ENCODE results near the gene FAM13C.
A peak's percentile ranks its signal among the peaks of the same experiment; 100 is the strongest.

FAM13C gene

GRCh38 chr10:59342723-59343122, 19.6 kb downstream of the FAM13C start:
- peak overlapping the region; percentile 52 for H3K27ac ChIP-seq

GRCh38 chr10:59342000-59342399, 20.3 kb downstream of the FAM13C start:
- H3K27ac ChIP-seq: peak overlapping the region; percentile 52
- no peak for TF ChIP-seq CTCF (conservative IDR thresholded peaks at IDR 0.05)

More at GRCh38 chr10:59342723-59343122, 19.6 kb downstream of the FAM13C start:
- no peak for TF ChIP-seq CTCF (conservative IDR thresholded peaks at IDR 0.05)

GRCh38 chr10:59340285-59340684, 22.1 kb downstream of the FAM13C start:
- TF ChIP-seq CTCF (conservative IDR thresholded peaks at IDR 0.05): no peak
- H3K27ac ChIP-seq: no peak overlapping the region

- H3K27ac ChIP-seq: no peak overlapping the region
- TF ChIP-seq CTCF (conservative IDR thresholded peaks at IDR 0.05): no peak
Measured at GRCh38 chr10:59339351-59339750, 23.0 kb downstream of the FAM13C start.

GRCh38 chr10:59337201-59337652, 25.1 kb downstream of the FAM13C start:
- peak overlapping the region; percentile 60 for H3K27ac ChIP-seq
- no peak for TF ChIP-seq CTCF (conservative IDR thresholded peaks at IDR 0.05)

- peak overlapping the region; percentile 60 for H3K27ac ChIP-seq
- no peak for TF ChIP-seq CTCF (conservative IDR thresholded peaks at IDR 0.05)
Measured at GRCh38 chr10:59336632-59337031, 25.7 kb downstream of the FAM13C start.

GRCh38 chr10:59335497-59335896, 26.9 kb downstream of the FAM13C start:
- no peak for TF ChIP-seq CTCF (conservative IDR thresholded peaks at IDR 0.05)

More at GRCh38 chr10:59335497-59335896, 26.9 kb downstream of the FAM13C start:
- no peak overlapping the region for H3K27ac ChIP-seq

Measured in VCaP (cell line).